Right lobe of liver (tissue), 6 donors: ENCODE results near the gene NUP88. TPM values are rescaled to one million over a fixed set of nuclear protein-coding genes. Genes with fewer than 3 reads are reported as not detected.
A peak's percentile ranks its signal among the peaks of the same experiment; 100 is the strongest.
"Not testable (repeated sequence)": the region's sequence is repeated elsewhere in the genome, so short reads cannot be mapped to it uniquely, and the experiment has no call there.

Source experiments
- ATAC-seq, 4 donors: fragments of 200-7000 bp; cut with Tn5 transposase; one replicate each; pipeline ENCODE4 v1.9.1; 2020; ENCODE audit warnings: mild to moderate bottlenecking in 4 of 4, moderate library complexity in 4 of 4
- DNase-seq, 3 donors: peaks; one replicate each; pipeline ENCODE4 v3.0.0-alpha.2; 2020
- H3K27ac ChIP-seq, 3 donors: fragments of 200-600 bp; one replicate each; pipeline ENCODE4 v1.8.0; 2022
- H3K27me3 ChIP-seq, 2 donors: fragments of 200-600 bp; one replicate each; pipeline ENCODE4 v1.8.0; 2022
- H3K36me3 ChIP-seq, 4 donors: fragments of 200-600 bp; sonication (generic) in 1 of 4; one replicate each; pipeline versions ENCODE4 v1.5.1 to v1.8.0; 2017 to 2022; ENCODE audit warnings: control low read depth in 1 of 4
- H3K4me1 ChIP-seq, 4 donors: fragments of 200-600 bp; sonication (generic) in 1 of 4; one replicate each; pipeline versions ENCODE4 v1.5.1 to v1.8.0; 2017 to 2022; ENCODE audit warnings: control low read depth in 1 of 4
- H3K4me3 ChIP-seq, 3 donors: fragments of 200-600 bp; one replicate each; pipeline ENCODE4 v1.8.0; 2022
- H3K9me3 ChIP-seq, 4 donors: fragments of 200-600 bp; sonication (generic) in 1 of 4; one replicate each; pipeline versions ENCODE4 v1.5.1 to v1.8.0; 2017 to 2022; ENCODE audit warnings: control low read depth in 1 of 4
- POLR2A ChIP-seq: fragments of 450-650 bp; IDR thresholded peaks from one replicate; pipeline ENCODE4 v1.6.1; 2017; ENCODE audit warnings: antibody characterized with exemption, mild to moderate bottlenecking
- WGBS: methylation state at CpG from one replicate; pipeline ENCODE4 v1.1.6; 2018; ENCODE audit warnings: low coverage, low lambda C conversion rate; ENCODE audit not compliant: insufficient coverage; ENCODE audit errors: missing lambda C conversion rate; 5-methylcytosine and 5-hydroxymethylcytosine counted together
- intact Hi-C, 2 donors: fragments of 100-400 bp; cut with DNase I; formaldehyde crosslinking; loops; one replicate each; pipeline versions ENCODE4 v1.11.2 to v1.14.1; 2022
- total RNA-seq, 6 experiments: library from RNA; depleted of rRNA in 2 of 6; stranded (reverse); fragments of >200 nt in 2 of 6; fragmentation: NEBNext Ultra II Directional in 3 of 6; extraction: Animal tissue kit (Norgen Biotek cat#: 25700) in 3 of 6; gene quantifications; one replicate each; pipeline versions ENCODE4 v1.1.0 to v1.2.4, GENCODE V29; 2016 to 2023
- TF ChIP-seq, protein P1 (sequence below), 4 donors: fragments of 200-600 bp in 3 of 4; fragments of 450-650 bp in 1 of 4; IDR thresholded peaks; one replicate each; pipeline versions ENCODE4 v1.5.1 to v1.8.0; 2016 to 2022; ENCODE audit warnings: antibody characterized with exemption in 4 of 4, mild to moderate bottlenecking in 2 of 4
- donor health status: DM: no; HTN: yes; CAD: no.
- donor health status: DM: no; HTN: no; CAD: no.
- donor health status: DM: no; HTN: no; CAD: no.
- donor health status: DM: no; HTN: yes; CAD: no.
- donor health status: DM: no; HTN: yes; CAD: no.

The NUP88 gene
- total RNA-seq, 6 experiments from 2014 or later, result 27.7 to 76.1 (median 52.3) TPM

DNA sequence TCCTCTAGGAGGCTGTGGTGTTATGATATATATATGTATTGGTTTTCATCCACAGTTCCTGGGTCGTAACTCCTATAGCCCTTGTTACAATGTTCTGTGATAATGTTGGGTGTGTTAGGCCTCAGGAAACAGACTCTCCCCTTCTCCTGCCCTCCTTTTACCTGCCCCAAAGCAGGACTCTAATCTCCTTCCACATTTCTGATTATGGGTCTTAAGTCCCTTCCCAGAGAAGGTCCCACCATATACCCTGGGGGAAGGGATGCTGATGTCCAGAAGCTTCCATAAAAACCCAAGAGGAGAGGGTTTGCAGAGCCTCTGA lies 19.9 kb upstream of the NUP88 start:
- H3K4me1 ChIP-seq, result peaks cover 0 to 22% (median 0%) of the 10 kb centered on the region in 4 donors
- peaks cover 0 to 49% (median 11%) of the 10 kb centered on the region in 4 donors for H3K36me3 ChIP-seq
- H3K9me3 ChIP-seq, result no peaks in the 10 kb centered on the region
- intact Hi-C loops, result no loop called here
- no peaks in the 10 kb centered on the region for H3K27me3 ChIP-seq
- DNase-seq (no peak), ATAC-seq (no peak)
- TF ChIP-seq, protein P1, sequence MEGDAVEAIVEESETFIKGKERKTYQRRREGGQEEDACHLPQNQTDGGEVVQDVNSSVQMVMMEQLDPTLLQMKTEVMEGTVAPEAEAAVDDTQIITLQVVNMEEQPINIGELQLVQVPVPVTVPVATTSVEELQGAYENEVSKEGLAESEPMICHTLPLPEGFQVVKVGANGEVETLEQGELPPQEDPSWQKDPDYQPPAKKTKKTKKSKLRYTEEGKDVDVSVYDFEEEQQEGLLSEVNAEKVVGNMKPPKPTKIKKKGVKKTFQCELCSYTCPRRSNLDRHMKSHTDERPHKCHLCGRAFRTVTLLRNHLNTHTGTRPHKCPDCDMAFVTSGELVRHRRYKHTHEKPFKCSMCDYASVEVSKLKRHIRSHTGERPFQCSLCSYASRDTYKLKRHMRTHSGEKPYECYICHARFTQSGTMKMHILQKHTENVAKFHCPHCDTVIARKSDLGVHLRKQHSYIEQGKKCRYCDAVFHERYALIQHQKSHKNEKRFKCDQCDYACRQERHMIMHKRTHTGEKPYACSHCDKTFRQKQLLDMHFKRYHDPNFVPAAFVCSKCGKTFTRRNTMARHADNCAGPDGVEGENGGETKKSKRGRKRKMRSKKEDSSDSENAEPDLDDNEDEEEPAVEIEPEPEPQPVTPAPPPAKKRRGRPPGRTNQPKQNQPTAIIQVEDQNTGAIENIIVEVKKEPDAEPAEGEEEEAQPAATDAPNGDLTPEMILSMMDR (IDR thresholded peaks at IDR 0.05), result peak in 1 of 4 donors; percentile 34
- TF ChIP-seq POLR2A, result no peak
- peak overlapping the region in 1 of 3 donors; percentile 99 for H3K4me3 ChIP-seq
- 0% methylated on average over 1 of the region's 1 CpG for WGBS
- H3K27ac ChIP-seq, result peak overlapping the region; percentile 2 to 54 (median 45)

DNA sequence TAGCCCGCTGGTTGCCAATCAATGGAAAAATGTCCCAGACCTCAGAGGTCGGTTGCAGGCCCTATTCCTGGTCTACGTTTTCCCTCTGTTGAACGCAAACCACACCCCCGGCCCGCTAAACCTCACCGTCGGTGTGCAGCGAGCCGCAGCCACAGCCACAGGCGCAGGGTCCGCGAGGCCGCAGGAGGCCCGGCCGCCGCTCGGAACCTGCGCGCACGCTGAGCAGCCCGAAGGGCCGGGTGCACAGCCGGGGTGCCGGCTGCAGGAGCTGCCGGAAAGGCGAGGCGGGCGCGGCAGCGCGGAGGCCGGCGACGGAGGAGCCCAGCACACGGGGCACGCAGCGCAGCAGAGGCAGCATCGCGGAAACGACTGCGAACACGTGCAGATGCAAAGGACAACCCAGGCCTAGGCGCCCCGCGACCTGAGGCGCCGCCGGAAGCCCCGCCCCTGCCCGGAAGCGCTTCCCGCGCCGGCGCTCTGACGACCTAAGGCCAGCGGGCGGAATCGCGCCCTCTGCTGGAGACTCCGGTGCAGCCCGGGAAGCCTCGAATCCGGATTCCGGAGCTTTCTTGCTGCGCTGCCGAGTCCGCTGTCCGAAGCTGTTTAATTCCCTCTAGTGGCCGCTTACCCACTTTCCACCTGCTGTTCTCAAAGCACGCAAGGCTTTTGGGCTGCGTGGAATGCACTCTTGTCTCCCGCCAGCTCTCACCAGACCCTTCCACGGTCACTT lies 19.4 kb upstream of the NUP88 start, which contains the start of gene C1QBP:
TSS of gene C1QBP (minus strand) at position 440 of the 730 bp plus-strand sequence. CDS start at position 358, 82 bp downstream.
- Histone ChIP-seq H3K36me3 (peaks cover 0 to 49% (median 12%) of the 10 kb centered on the region in 4 donors), H3K27me3 (no peaks in the 10 kb centered on the region), H3K4me3 (peak within 1 kb of the TSS; percentile 75 to 99 (median 94)), H3K27ac (peak within 1 kb of the TSS; percentile 2 to 55 (median 45)), H3K4me1 (peaks cover 0 to 22% (median 0%) of the 10 kb centered on the region in 4 donors), H3K9me3 (no peaks in the 10 kb centered on the region)
- WGBS, result under 1% methylated on average over 21 of the region's 75 CpGs
- ATAC-seq (peak; percentile 97 to 99 (median 98)), DNase-seq (peak; percentile 90 to 94 (median 94))
- intact Hi-C loops, result no loop called here
- TF ChIP-seq, protein P1 (IDR thresholded peaks at IDR 0.05), result peak; percentile 99 to 100 (median 100)
- TF ChIP-seq POLR2A, result peak; percentile 72

DNA sequence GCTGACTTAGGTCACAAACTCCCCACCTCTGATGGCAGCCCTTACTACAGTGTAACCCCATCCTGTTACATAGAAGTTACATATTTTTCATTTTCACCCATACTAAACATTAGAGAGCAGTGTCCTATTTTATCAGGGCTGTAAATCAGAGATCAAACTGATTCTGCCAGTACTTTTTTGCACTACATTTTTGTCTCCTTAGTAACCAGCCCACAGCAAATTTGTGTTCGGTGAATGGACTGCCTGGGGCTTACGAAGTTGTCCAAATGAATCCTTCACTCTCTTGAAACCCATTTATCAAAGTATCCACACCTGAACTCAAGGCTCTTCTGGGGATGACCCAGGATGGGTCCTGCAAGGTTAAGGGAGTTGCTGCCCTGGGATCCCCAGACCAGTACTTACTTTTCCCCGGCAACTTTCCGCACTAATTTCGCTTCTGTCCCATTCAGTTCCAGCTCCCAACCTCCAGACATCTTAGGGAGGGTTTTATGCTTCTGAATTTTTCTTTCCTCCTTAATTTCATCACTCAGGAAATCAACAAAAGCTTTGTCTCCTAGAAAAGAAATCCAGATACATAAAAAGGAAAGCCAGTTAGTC lies 18.4 kb upstream of the NUP88 start:
- TF ChIP-seq, protein P1 (IDR thresholded peaks at IDR 0.05), result no peak
- no peak for TF ChIP-seq POLR2A
- Histone ChIP-seq H3K4me1 (peaks cover 0 to 22% (median 0%) of the 10 kb centered on the region in 4 donors), H3K9me3 (no peaks in the 10 kb centered on the region), H3K36me3 (peaks cover 0 to 52% (median 16%) of the 10 kb centered on the region in 4 donors), H3K4me3 (peak overlapping the region; percentile 75 to 99 (median 94)), H3K27ac (peak overlapping the region in 1 of 3 donors; percentile 19), H3K27me3 (no peaks in the 10 kb centered on the region)
- intact Hi-C loops, result no loop called here
- WGBS, result 43% methylated on average over 5 of the region's 5 CpGs
- no peak for ATAC-seq
- no peak for DNase-seq

DNA sequence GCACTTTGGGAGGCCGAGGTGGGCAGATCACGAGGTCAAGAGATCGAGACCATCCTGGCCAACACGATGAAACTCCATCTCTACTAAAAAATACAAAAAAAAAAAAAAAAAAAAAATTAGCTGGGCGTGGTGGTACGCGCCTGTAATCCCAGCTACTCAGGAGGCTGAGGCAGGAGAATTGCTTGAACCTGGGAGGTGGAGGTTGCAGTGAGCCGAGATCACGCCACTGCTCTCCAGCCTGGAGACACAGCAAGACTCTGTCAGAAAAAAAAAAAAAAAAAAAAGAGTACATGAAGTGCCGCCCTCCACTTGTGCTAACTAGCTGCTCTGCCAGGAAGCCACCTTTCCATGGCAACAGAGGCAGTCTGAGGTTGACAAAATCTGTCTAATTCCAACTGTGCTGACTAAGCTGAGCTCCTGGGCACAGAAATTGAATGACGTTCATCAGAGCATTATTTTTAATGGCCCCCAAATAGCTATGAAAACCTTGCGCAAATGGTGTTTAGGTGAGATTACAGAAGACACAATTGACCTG lies 16.4 kb upstream of the NUP88 start:
- H3K9me3 ChIP-seq, H3K4me3 ChIP-seq, ATAC-seq, H3K27ac ChIP-seq, intact Hi-C loops, H3K27me3 ChIP-seq, DNase-seq: not testable (repeated sequence)
- Histone ChIP-seq H3K36me3 (peaks cover 0 to 63% (median 21%) of the 10 kb centered on the region in 4 donors), H3K4me1 (peaks cover 0 to 22% (median 0%) of the 10 kb centered on the region in 4 donors)
- 86% methylated on average over 7 of the region's 12 CpGs for WGBS

DNA sequence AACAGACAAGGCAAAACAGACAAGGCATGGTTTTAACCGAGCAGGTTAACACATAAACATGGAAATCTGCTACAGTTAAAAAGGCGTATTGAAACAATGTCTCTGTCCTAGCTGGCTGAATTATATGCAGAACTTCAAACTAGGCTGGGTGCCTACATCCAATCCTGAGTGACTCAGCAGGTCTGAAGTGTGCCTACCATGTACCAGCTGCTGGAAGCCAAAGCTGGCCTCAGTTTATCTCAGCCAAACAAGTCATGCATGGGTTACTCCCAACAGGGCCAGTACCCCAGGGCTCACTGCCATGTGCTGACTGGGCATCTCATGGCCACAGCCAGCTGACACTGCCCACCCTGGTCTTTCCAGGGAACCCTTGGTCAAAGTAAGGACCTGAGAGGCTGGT lies 15.5 kb upstream of the NUP88 start:
- intact Hi-C loops, result no loop called here
- 90% methylated on average over 2 of the region's 2 CpGs for WGBS
- TF ChIP-seq, protein P1 (IDR thresholded peaks at IDR 0.05), result no peak
- no peak for TF ChIP-seq POLR2A
- Histone ChIP-seq H3K4me3 (no peak overlapping the region), H3K36me3 (peaks cover 0 to 72% (median 21%) of the 10 kb centered on the region in 4 donors), H3K27me3 (no peaks in the 10 kb centered on the region), H3K4me1 (peaks cover 0 to 22% (median 0%) of the 10 kb centered on the region in 4 donors), H3K27ac (no peak overlapping the region), H3K9me3 (no peaks in the 10 kb centered on the region)
- ATAC-seq (no peak), DNase-seq (no peak)
